IMR-90 (cell line): ENCODE results near the gene FNDC3A. TPM values are rescaled to one million over a fixed set of nuclear protein-coding genes. Genes with fewer than 3 reads are reported as not detected.

Experiments
- ATAC-seq: fragments of 200-7000 bp; cut with Tn5 transposase; 2 replicates; pipeline ENCODE4 v1.9.1; 2020; ENCODE audit warnings: low read depth, mild to moderate bottlenecking, moderate library complexity
- BruUV-seq: library from RNA; stranded (reverse); fragments of 400-500 nt; replicated peaks from 2 replicates; lab custom pipeline; 2021; lab: Mats Ljungman, UMichigan
- CTCF ChIA-PET: fragments of 300-600 bp; formaldehyde crosslinking; extraction: SDS; loops from one replicate; lab custom pipeline; 2021; ENCODE audit warnings: antibody characterized with exemption; lab: Yijun Ruan, JAX
- POLR2A ChIA-PET: fragments of 300-600 bp; sonication (Branson Sonifier 250); formaldehyde crosslinking; loops from one replicate; lab custom pipeline; 2022; ENCODE audit warnings: antibody characterized with exemption; ENCODE audit not compliant: unreplicated experiment; lab: Charles Lee
- DNase-seq: peaks from one replicate; pipeline ENCODE4 v3.0.0; 2013
- H2AFZ ChIP-seq: replicated peaks from 2 replicates; pipeline ENCODE3; 2013; ENCODE audit warnings: low read length, mild to moderate bottlenecking; ENCODE audit not compliant: poor library complexity
- H2AK5ac ChIP-seq: 2 replicates; pipeline ENCODE4 v1.6.1; 2013; ENCODE audit warnings: low read depth, low read length, inconsistent platforms
- H2AK9ac ChIP-seq: replicated peaks from 2 replicates; pipeline ENCODE3; 2013; ENCODE audit warnings: mild to moderate bottlenecking, low read depth, low read length, moderate library complexity; ENCODE audit not compliant: poor library complexity
- H2BK120ac ChIP-seq: 2 replicates; pipeline ENCODE4 v1.6.1; 2013; ENCODE audit warnings: low read depth, low read length, inconsistent platforms
- H2BK15ac ChIP-seq: 3 replicates; pipeline ENCODE4 v1.6.1; 2013; ENCODE audit warnings: low read depth, low read length, inconsistent platforms
- H2BK20ac ChIP-seq: 2 replicates; pipeline ENCODE4 v1.6.1; 2013; ENCODE audit warnings: low read depth, mild to moderate bottlenecking, inconsistent platforms, low read length, moderate library complexity
- H2BK5ac ChIP-seq: 2 replicates; pipeline ENCODE4 v1.6.1; 2013; ENCODE audit warnings: mild to moderate bottlenecking, low read depth, low read length, inconsistent platforms; ENCODE audit not compliant: poor library complexity, severe bottlenecking
- H3K14ac ChIP-seq: replicated peaks from 2 replicates; pipeline ENCODE4 v1.6.1; 2013; ENCODE audit warnings: low read depth, low read length, inconsistent platforms
- H3K18ac ChIP-seq: 2 replicates; pipeline ENCODE4 v1.6.1; 2013; ENCODE audit warnings: low read depth, low read length, control low read depth
- H3K23ac ChIP-seq: 2 replicates; pipeline ENCODE4 v1.6.1; 2013; ENCODE audit warnings: low read depth, low read length, inconsistent platforms
- H3K27ac ChIP-seq: 2 replicates; pipeline ENCODE4 v1.5.1; 2013; ENCODE audit warnings: mild to moderate bottlenecking, control low read depth, low read length; ENCODE audit not compliant: insufficient read depth
- H3K27me3 ChIP-seq: 2 replicates; pipeline ENCODE4 v1.6.1; 2013; ENCODE audit warnings: low read length; ENCODE audit not compliant: control insufficient read depth, insufficient read depth
- H3K36me3 ChIP-seq: 2 replicates; pipeline ENCODE4 v1.6.1; 2013; ENCODE audit warnings: low read length, mixed read lengths; ENCODE audit not compliant: control insufficient read depth, insufficient read depth
- H3K4ac ChIP-seq: 2 replicates; pipeline ENCODE4 v1.6.1; 2013; ENCODE audit warnings: low read depth, low read length, inconsistent platforms
- H3K4me1 ChIP-seq: 2 replicates; pipeline ENCODE4 v1.6.1; 2013; ENCODE audit warnings: low read length, mixed read lengths; ENCODE audit not compliant: control insufficient read depth, insufficient read depth
- H3K4me2 ChIP-seq: 2 replicates; pipeline ENCODE4 v1.6.1; 2013; ENCODE audit warnings: low read depth, mild to moderate bottlenecking, control low read depth, low read length, moderate library complexity
- H3K4me3 ChIP-seq: 2 replicates; pipeline ENCODE4 v1.5.1; 2013; ENCODE audit warnings: low read depth, mild to moderate bottlenecking, control low read depth, low read length, moderate library complexity; ENCODE audit not compliant: insufficient read depth
- H3K56ac ChIP-seq: 2 replicates; pipeline ENCODE4 v1.6.1; 2013; ENCODE audit warnings: low read length, inconsistent platforms; ENCODE audit not compliant: insufficient read depth; ENCODE audit errors: extremely low read depth
- H3K79me1 ChIP-seq, 2 experiments: 2 replicates each; pipeline ENCODE4 v1.6.1; 2013; ENCODE audit warnings: low read length in 2 of 2, inconsistent platforms in 1 of 2, low read depth in 1 of 2
- H3K9ac ChIP-seq: 2 replicates; pipeline ENCODE4 v1.6.1; 2013; ENCODE audit warnings: low read depth, low read length, control low read depth
- H3K9me1 ChIP-seq: 2 replicates; pipeline ENCODE4 v1.6.1; 2013; ENCODE audit warnings: low read length, inconsistent platforms; ENCODE audit not compliant: insufficient read depth
- H3K9me3 ChIP-seq: 2 replicates; pipeline ENCODE4 v1.6.1; 2013; ENCODE audit warnings: low read length; ENCODE audit not compliant: control insufficient read depth, insufficient read depth
- H4K20me1 ChIP-seq: 2 replicates; pipeline ENCODE4 v1.6.1; 2013; ENCODE audit warnings: low read length, inconsistent platforms; ENCODE audit not compliant: insufficient read depth
- H4K5ac ChIP-seq: 2 replicates; pipeline ENCODE4 v1.6.1; 2013; ENCODE audit warnings: mild to moderate bottlenecking, low read depth, low read length, control low read depth
- H4K8ac ChIP-seq, 2 experiments: 2 replicates each; pipeline ENCODE4 v1.6.1; 2013; ENCODE audit warnings: low read depth in 2 of 2, low read length in 2 of 2, control low read depth in 1 of 2, inconsistent platforms in 1 of 2
- H4K91ac ChIP-seq: 2 replicates; pipeline ENCODE4 v1.6.1; 2013; ENCODE audit warnings: low read depth, low read length, inconsistent platforms; ENCODE audit not compliant: insufficient read depth
- BHLHE40 ChIP-seq: fragments of 150-350 bp; IDR thresholded peaks from 2 replicates; pipeline ENCODE4 v1.6.1; 2016; ENCODE audit warnings: mild to moderate bottlenecking, low read depth, low read length
- CEBPB ChIP-seq: IDR thresholded peaks from 2 replicates; pipeline ENCODE4 v1.6.1; 2012; ENCODE audit warnings: low read depth, low read length, improper control_type of control experiment
- CHD1 ChIP-seq: IDR thresholded peaks from 2 replicates; pipeline ENCODE4 v1.6.1; 2012; ENCODE audit warnings: low read depth, low read length, improper control_type of control experiment
- FOS ChIP-seq: fragments of 150-350 bp; IDR thresholded peaks from 2 replicates; pipeline ENCODE4 v1.6.1; 2016; ENCODE audit warnings: low read depth, low read length
- MAFK ChIP-seq: IDR thresholded peaks from 2 replicates; pipeline ENCODE4 v1.6.1; 2012; ENCODE audit warnings: low read depth, low read length, improper control_type of control experiment
- MAZ ChIP-seq: IDR thresholded peaks from 2 replicates; pipeline ENCODE4 v1.6.1; 2012; ENCODE audit warnings: low read depth, mild to moderate bottlenecking, low read length, improper control_type of control experiment, moderate library complexity, borderline replicate concordance
- MXI1 ChIP-seq: IDR thresholded peaks from 2 replicates; pipeline ENCODE4 v1.6.1; 2012; ENCODE audit warnings: low read depth, mild to moderate bottlenecking, low read length, moderate library complexity, borderline replicate concordance
- NFE2L2 ChIP-seq: fragments of 150-350 bp; IDR thresholded peaks from 2 replicates; pipeline ENCODE4 v1.6.1; 2016; ENCODE audit warnings: low read depth, mild to moderate bottlenecking, low read length
- POLR2A ChIP-seq: IDR thresholded peaks from 2 replicates; pipeline ENCODE4 v1.6.1; 2012; ENCODE audit warnings: mild to moderate bottlenecking, low read depth, low read length
- RAD21 ChIP-seq: IDR thresholded peaks from 2 replicates; pipeline ENCODE4 v1.6.1; 2012; ENCODE audit warnings: low read length, improper control_type of control experiment
- RCOR1 ChIP-seq: IDR thresholded peaks from 2 replicates; pipeline ENCODE4 v1.6.1; 2012; ENCODE audit warnings: mild to moderate bottlenecking, low read length, improper control_type of control experiment; ENCODE audit not compliant: insufficient replicate concordance
- RFX5 ChIP-seq: IDR thresholded peaks from 2 replicates; pipeline ENCODE4 v1.8.0; 2012; ENCODE audit warnings: low read depth, mild to moderate bottlenecking, low read length, moderate library complexity
- SMC3 ChIP-seq: fragments of 150-350 bp; IDR thresholded peaks from 2 replicates; pipeline ENCODE4 v1.6.1; 2016; ENCODE audit warnings: low read depth, mild to moderate bottlenecking, antibody characterized with exemption, low read length, moderate library complexity
- dilution Hi-C: fragments of 300-500 bp; cut with HindIII; formaldehyde crosslinking; loops from one replicate; pipeline ENCODE4 v1.14.3; 2018; ENCODE audit warnings: low sequenced_read_pairs; ENCODE audit not compliant: unreplicated experiment
- in situ Hi-C: fragments of 300-500 bp; cut with MboI; formaldehyde crosslinking; loops from 3 replicates; pipeline ENCODE4 v1.14.3; 2019; ENCODE audit warnings: low sequenced_read_pairs, inconsistent platforms, mixed read lengths
- intact Hi-C: fragments of 100-400 bp; cut with micrococcal nuclease; formaldehyde crosslinking; loops from 2 replicates; pipeline ENCODE4 v1.10.0; 2022
- polyA plus RNA-seq, 3 experiments: library from polyadenylated mRNA; depleted of rRNA; stranded (reverse); fragments of >200 nt; gene quantifications; 2 replicates each; pipeline ENCODE4 v1.2.3, GENCODE V29; 2012; ENCODE audit warnings: low replicate concordance in 1 of 3
- total RNA-seq: library from RNA; depleted of rRNA; stranded (reverse); fragments of >200 nt; gene quantifications from 2 replicates; pipeline ENCODE4 v1.2.3, GENCODE V29; 2012
- TF ChIP-seq, protein P1 (sequence below): fragments of 150-350 bp; IDR thresholded peaks from 2 replicates; pipeline ENCODE4 v1.6.1; 2017; ENCODE audit warnings: mild to moderate bottlenecking, antibody characterized with exemption, low read length, low read depth
- TF ChIP-seq, protein P2 (sequence below): conservative IDR thresholded peaks from 2 replicates; pipeline ENCODE4 v1.5.1; 2012; ENCODE audit warnings: mild to moderate bottlenecking, low read depth, low read length, improper control_type of control experiment
- TF ChIP-seq, protein P3 (sequence below): fragments of 150-350 bp; IDR thresholded peaks from 2 replicates; pipeline ENCODE4 v1.6.1; 2016; ENCODE audit warnings: low read depth, mild to moderate bottlenecking, low read length, moderate library complexity, borderline replicate concordance

Gene FNDC3A
- total and polyA plus RNA-seq, 2 of the 4 experiments (the other 2 are of a cell fraction), result 29.2 to 60.4 TPM

GRCh38 chr13:48993150-48993549 lies 17.4 kb downstream of the FNDC3A start:
- TF ChIP-seq, protein P1, sequence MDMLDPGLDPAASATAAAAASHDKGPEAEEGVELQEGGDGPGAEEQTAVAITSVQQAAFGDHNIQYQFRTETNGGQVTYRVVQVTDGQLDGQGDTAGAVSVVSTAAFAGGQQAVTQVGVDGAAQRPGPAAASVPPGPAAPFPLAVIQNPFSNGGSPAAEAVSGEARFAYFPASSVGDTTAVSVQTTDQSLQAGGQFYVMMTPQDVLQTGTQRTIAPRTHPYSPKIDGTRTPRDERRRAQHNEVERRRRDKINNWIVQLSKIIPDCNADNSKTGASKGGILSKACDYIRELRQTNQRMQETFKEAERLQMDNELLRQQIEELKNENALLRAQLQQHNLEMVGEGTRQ, result no peak
- no peak for TF ChIP-seq SMC3
- no peak for TF ChIP-seq CHD1
- TF ChIP-seq NFE2L2, result no peak
- TF ChIP-seq, protein P2, sequence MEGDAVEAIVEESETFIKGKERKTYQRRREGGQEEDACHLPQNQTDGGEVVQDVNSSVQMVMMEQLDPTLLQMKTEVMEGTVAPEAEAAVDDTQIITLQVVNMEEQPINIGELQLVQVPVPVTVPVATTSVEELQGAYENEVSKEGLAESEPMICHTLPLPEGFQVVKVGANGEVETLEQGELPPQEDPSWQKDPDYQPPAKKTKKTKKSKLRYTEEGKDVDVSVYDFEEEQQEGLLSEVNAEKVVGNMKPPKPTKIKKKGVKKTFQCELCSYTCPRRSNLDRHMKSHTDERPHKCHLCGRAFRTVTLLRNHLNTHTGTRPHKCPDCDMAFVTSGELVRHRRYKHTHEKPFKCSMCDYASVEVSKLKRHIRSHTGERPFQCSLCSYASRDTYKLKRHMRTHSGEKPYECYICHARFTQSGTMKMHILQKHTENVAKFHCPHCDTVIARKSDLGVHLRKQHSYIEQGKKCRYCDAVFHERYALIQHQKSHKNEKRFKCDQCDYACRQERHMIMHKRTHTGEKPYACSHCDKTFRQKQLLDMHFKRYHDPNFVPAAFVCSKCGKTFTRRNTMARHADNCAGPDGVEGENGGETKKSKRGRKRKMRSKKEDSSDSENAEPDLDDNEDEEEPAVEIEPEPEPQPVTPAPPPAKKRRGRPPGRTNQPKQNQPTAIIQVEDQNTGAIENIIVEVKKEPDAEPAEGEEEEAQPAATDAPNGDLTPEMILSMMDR, result no peak
- no peak for TF ChIP-seq MXI1
- TF ChIP-seq RCOR1, result no peak
- no peak for TF ChIP-seq BHLHE40
- TF ChIP-seq RAD21, result no peak
- TF ChIP-seq RFX5, result no peak
- TF ChIP-seq MAFK, result no peak
- no peak for TF ChIP-seq MAZ
- TF ChIP-seq, protein P3, sequence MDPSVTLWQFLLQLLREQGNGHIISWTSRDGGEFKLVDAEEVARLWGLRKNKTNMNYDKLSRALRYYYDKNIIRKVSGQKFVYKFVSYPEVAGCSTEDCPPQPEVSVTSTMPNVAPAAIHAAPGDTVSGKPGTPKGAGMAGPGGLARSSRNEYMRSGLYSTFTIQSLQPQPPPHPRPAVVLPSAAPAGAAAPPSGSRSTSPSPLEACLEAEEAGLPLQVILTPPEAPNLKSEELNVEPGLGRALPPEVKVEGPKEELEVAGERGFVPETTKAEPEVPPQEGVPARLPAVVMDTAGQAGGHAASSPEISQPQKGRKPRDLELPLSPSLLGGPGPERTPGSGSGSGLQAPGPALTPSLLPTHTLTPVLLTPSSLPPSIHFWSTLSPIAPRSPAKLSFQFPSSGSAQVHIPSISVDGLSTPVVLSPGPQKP, result no peak
- TF ChIP-seq FOS, result no peak
- TF ChIP-seq CEBPB, result no peak
- TF ChIP-seq POLR2A, result no peak
- CTCF ChIA-PET, result no interaction called here
- Histone ChIP-seq H2BK15ac (no peak overlapping the region), H3K9me1 (no peaks in the 10 kb centered on the region), H3K27ac (no peak overlapping the region), H4K20me1 (no peaks in the 10 kb centered on the region; the same call in 1 of the 2 replicates), H3K23ac (no peak overlapping the region), H3K56ac (no peak overlapping the region), H3K4me3 (no peak overlapping the region), H3K9me3 (peaks cover 5% of the 10 kb centered on the region), H2AFZ (no peak overlapping the region), H2BK20ac (no peak overlapping the region), H3K4ac (no peak overlapping the region), H3K4me2 (no peak overlapping the region), H3K4me1 (peaks cover 5% of the 10 kb centered on the region), H4K5ac (no peak overlapping the region), H3K9ac (no peak overlapping the region), H4K8ac (no peak overlapping the region), H2AK9ac (no peak overlapping the region), H3K36me3 (peaks cover 10% of the 10 kb centered on the region), H2BK120ac (no peak overlapping the region), H3K27me3 (no peaks in the 10 kb centered on the region), H3K14ac (no peak overlapping the region), H2BK5ac (no peak overlapping the region), H3K79me1 (peaks cover 21 to 37% of the 10 kb centered on the region in 2 experiments; a peak in 3 of 4 replicates), H3K18ac (no peak overlapping the region), H4K91ac (no peak overlapping the region), H2AK5ac (no peak overlapping the region)
- DNase-seq, result no peak
- dilution Hi-C loops (no loop called here), in situ Hi-C loops (no loop called here), intact Hi-C loops (no loop called here)
- BruUV-seq, result no TSS peak
- POLR2A ChIA-PET, result no interaction called here
- no peak for ATAC-seq
